Panc1 (cell line): ENCODE data around the gene ACTR1B. TPM values are rescaled to one million over a fixed set of nuclear protein-coding genes. Genes with fewer than 3 reads are reported as not detected.
"Not testable (repeated sequence)": the region's sequence is repeated elsewhere in the genome, so short reads cannot be mapped to it uniquely, and the experiment has no call there.

Experiments used
- ATAC-seq: fragments of 200-7000 bp; cut with Tn5 transposase; 2 replicates; pipeline ENCODE4 v1.9.1; 2020; ENCODE audit warnings: mild to moderate bottlenecking, moderate library complexity
- BruUV-seq: library from RNA; stranded (reverse); fragments of 400-500 nt; replicated peaks from 2 replicates; lab custom pipeline; 2021; lab: Mats Ljungman, UMichigan
- CTCF ChIA-PET: fragments of 300-600 bp; sonication (Branson Sonifier 250); formaldehyde crosslinking; loops from one replicate; lab custom pipeline; 2022; ENCODE audit warnings: antibody characterized with exemption; lab: Charles Lee
- POLR2A ChIA-PET: fragments of 300-600 bp; sonication (Branson Sonifier 250); formaldehyde crosslinking; loops from one replicate; lab custom pipeline; 2022; ENCODE audit warnings: antibody characterized with exemption; lab: Charles Lee
- DNase-seq: peaks from one replicate; pipeline ENCODE4 v3.0.0-alpha.2; 2010; ENCODE audit warnings: low read depth, low spot score
- H3K27ac ChIP-seq: 2 replicates; pipeline ENCODE4 v1.5.1; 2011; ENCODE audit warnings: mild to moderate bottlenecking, low read length, inconsistent platforms
- H3K27me3 ChIP-seq: fragments of 200-500 bp; sonication (Bioruptor generic); 2 replicates; pipeline ENCODE4 v1.6.0; 2014; ENCODE audit warnings: low read length, inconsistent platforms; ENCODE audit not compliant: control insufficient read depth, insufficient read depth
- H3K36me3 ChIP-seq: fragments of 200-500 bp; sonication (Bioruptor generic); 2 replicates; pipeline ENCODE4 v1.5.1; 2014; ENCODE audit warnings: inconsistent platforms, mild to moderate bottlenecking, low read length, moderate library complexity; ENCODE audit not compliant: control insufficient read depth, insufficient read depth
- H3K4me1 ChIP-seq: 2 replicates; pipeline ENCODE4 v1.5.1; 2011; ENCODE audit warnings: inconsistent platforms, mild to moderate bottlenecking, low read length, moderate library complexity; ENCODE audit not compliant: control insufficient read depth, insufficient read depth
- H3K4me3 ChIP-seq, 2 experiments: 2 replicates each; pipeline ENCODE4 v1.5.1; 2011 to 2012; ENCODE audit warnings: low read depth in 2 of 2, low read length in 2 of 2, mild to moderate bottlenecking in 2 of 2, inconsistent platforms in 1 of 2, moderate library complexity in 1 of 2
- H3K9me3 ChIP-seq: fragments of 200-500 bp; sonication (Bioruptor generic); 2 replicates; pipeline ENCODE4 v1.5.1; 2014; ENCODE audit warnings: low read depth, mild to moderate bottlenecking, inconsistent platforms, low read length, moderate library complexity; ENCODE audit not compliant: control insufficient read depth, insufficient read depth
- CTCF ChIP-seq: fragments of 450-650 bp; IDR thresholded peaks from 2 replicates; pipeline ENCODE4 v1.5.1; 2017; ENCODE audit warnings: mild to moderate bottlenecking
- POLR2AphosphoS5 ChIP-seq: IDR thresholded peaks from 2 replicates; pipeline ENCODE4 v1.6.1; 2012; ENCODE audit warnings: mild to moderate bottlenecking, low read depth, low read length, moderate library complexity
- REST ChIP-seq, 2 experiments: IDR thresholded peaks; 2 replicates each; pipeline ENCODE4 v1.6.1; 2011 to 2012; ENCODE audit warnings: low read depth in 2 of 2, control low read depth in 1 of 2, low read length in 1 of 2, mild to moderate bottlenecking in 1 of 2, moderate library complexity in 1 of 2; ENCODE audit not compliant: insufficient read depth in 1 of 2
- SIN3A ChIP-seq: IDR thresholded peaks from 2 replicates; pipeline ENCODE4 v1.6.1; 2012; ENCODE audit warnings: low read depth, mild to moderate bottlenecking, low read length, moderate library complexity, borderline replicate concordance; ENCODE audit not compliant: insufficient read depth
- TCF7L2 ChIP-seq: IDR thresholded peaks from 2 replicates; pipeline ENCODE4 v1.6.1; 2011; ENCODE audit warnings: mild to moderate bottlenecking, low read depth, low read length, inconsistent platforms
- in situ Hi-C: cut with HindIII; loops from 2 replicates; pipeline ENCODE4 v1.10.0; 2016; ENCODE audit warnings: low sequenced_read_pairs, low pct_unique_long_range_greater_than_20kb
- intact Hi-C: fragments of 100-400 bp; cut with micrococcal nuclease; formaldehyde crosslinking; loops from one replicate; pipeline ENCODE4 v1.10.0; 2022; ENCODE audit not compliant: unreplicated experiment
- total RNA-seq: library from RNA; stranded (reverse); gene quantifications from one replicate; pipeline ENCODE4 v1.2.1, GENCODE V29; 2021; ENCODE audit not compliant: unreplicated experiment

Gene ACTR1B
- total RNA-seq, 1 experiment from 2014 or later, result 28.1 TPM

- ATAC-seq (no peak), DNase-seq (no peak)
- intact Hi-C loops (no loop called here), in situ Hi-C loops (no loop called here)
- Histone ChIP-seq H3K27me3 (no peaks in the 10 kb centered on the region), H3K27ac (no peak overlapping the region), H3K36me3 (no peaks in the 10 kb centered on the region), H3K4me1 (no peaks in the 10 kb centered on the region), H3K9me3 (no peaks in the 10 kb centered on the region), H3K4me3 (no peak overlapping the region)
- BruUV-seq, result no TSS peak
- CTCF ChIA-PET, result no interaction called here
- TF ChIP-seq TCF7L2, result no peak
- TF ChIP-seq CTCF, result no peak
- no peak for TF ChIP-seq SIN3A
- TF ChIP-seq POLR2AphosphoS5, result no peak
- no peak for TF ChIP-seq REST (IDR thresholded peaks at IDR 0.05; ENCODE audit: insufficient read depth in 1 of 2, low read depth in 2 of 2, low read length in 1 of 2)
- POLR2A ChIA-PET, result no interaction called here
Observed at GRCh38 chr2:97673182-97673914, 9.5 kb upstream of the ACTR1B start.

- POLR2A ChIA-PET, intact Hi-C loops, DNase-seq, H3K27ac ChIP-seq, H3K36me3 ChIP-seq, CTCF ChIA-PET, H3K27me3 ChIP-seq, H3K4me3 ChIP-seq, in situ Hi-C loops, ATAC-seq, H3K4me1 ChIP-seq, H3K9me3 ChIP-seq, BruUV-seq: not testable (repeated sequence)
Observed at GRCh38 chr2:97672606-97673140, 8.8 kb upstream of the ACTR1B start.

- in situ Hi-C loops, result no loop called here
- DNase-seq (no peak), ATAC-seq (no peak)
- intact Hi-C loops, result no loop called here
- Histone ChIP-seq H3K36me3 (no peaks in the 10 kb centered on the region), H3K9me3 (no peaks in the 10 kb centered on the region), H3K27me3 (no peaks in the 10 kb centered on the region), H3K27ac (no peak overlapping the region), H3K4me1 (no peaks in the 10 kb centered on the region), H3K4me3 (no peak overlapping the region)
- no TSS peak for BruUV-seq
- TF ChIP-seq POLR2AphosphoS5 (no peak), CTCF (no peak), REST (IDR thresholded peaks at IDR 0.05; ENCODE audit: insufficient read depth in 1 of 2, low read depth in 2 of 2, low read length in 1 of 2) (no peak), SIN3A (no peak)
- ChIA-PET CTCF (no interaction called here), POLR2A (no interaction called here)
Observed at GRCh38 chr2:97671526-97671925, 7.7 kb upstream of the ACTR1B start.
